IPS DF 4.7 (cell line): ENCODE results near the gene ABCC6.
"Not testable (repeated sequence)": the region's sequence is repeated elsewhere in the genome, so short reads cannot be mapped to it uniquely, and the experiment has no call there.

Source experiments
- DNase-seq: peaks from one replicate; pipeline ENCODE4 v3.0.0-alpha.2; 2013; ENCODE audit warnings: low spot score; ENCODE audit errors: extremely low read depth

Gene ABCC6

GRCh38 chr16:16222850-16223661 is at the start of gene ABCC6:
Gene ABCC6, minus strand, starts transcription at chr16:16223494. Its CDS starts 60 bp downstream, at chr16:16223434.
- DNase-seq = not testable (repeated sequence)

- not testable (repeated sequence) for DNase-seq
Measured at GRCh38 chr16:16272573-16273221, 49.4 kb upstream of the ABCC6 start.

- not testable (repeated sequence) for DNase-seq
Measured at GRCh38 chr16:16271658-16272057, 48.4 kb upstream of the ABCC6 start.

- DNase-seq = not testable (repeated sequence)
Measured at GRCh38 chr16:16268185-16268808, 45.0 kb upstream of the ABCC6 start.

GRCh38 chr16:16267708-16268107 is 44.4 kb upstream of the ABCC6 start:
- not testable (repeated sequence) for DNase-seq

GRCh38 chr16:16265044-16265443 is 41.8 kb upstream of the ABCC6 start:
- DNase-seq = not testable (repeated sequence)

GRCh38 chr16:16263947-16264346 is 40.7 kb upstream of the ABCC6 start:
- not testable (repeated sequence) for DNase-seq

GRCh38 chr16:16262954-16263555 is 39.8 kb upstream of the ABCC6 start:
- DNase-seq = not testable (repeated sequence)

GRCh38 chr16:16259971-16260370 is 36.7 kb upstream of the ABCC6 start:
- not testable (repeated sequence) for DNase-seq

GRCh38 chr16:16258822-16259221 is 35.5 kb upstream of the ABCC6 start:
- DNase-seq = not testable (repeated sequence)

- DNase-seq = not testable (repeated sequence)
Measured at GRCh38 chr16:16257301-16257923, 34.1 kb upstream of the ABCC6 start.

GRCh38 chr16:16252377-16252776 is 29.1 kb upstream of the ABCC6 start:
- not testable (repeated sequence) for DNase-seq

- not testable (repeated sequence) for DNase-seq
Measured at GRCh38 chr16:16249621-16250330, 26.5 kb upstream of the ABCC6 start.

GRCh38 chr16:16247439-16247838 is 24.1 kb upstream of the ABCC6 start:
- not testable (repeated sequence) for DNase-seq

GRCh38 chr16:16246578-16247262 is 23.4 kb upstream of the ABCC6 start:
- DNase-seq = not testable (repeated sequence)

- not testable (repeated sequence) for DNase-seq
Measured at GRCh38 chr16:16243886-16244285, 20.6 kb upstream of the ABCC6 start.

GRCh38 chr16:16240667-16241066 is 17.4 kb upstream of the ABCC6 start:
- DNase-seq = not testable (repeated sequence)

GRCh38 chr16:16237738-16238137 is 14.4 kb upstream of the ABCC6 start:
- DNase-seq = not testable (repeated sequence)

GRCh38 chr16:16237071-16237470 is 13.8 kb upstream of the ABCC6 start:
- DNase-seq = not testable (repeated sequence)

GRCh38 chr16:16232692-16233061 is 9.4 kb upstream of the ABCC6 start:
- DNase-seq = not testable (repeated sequence)
